ENCODE data around the gene RFFL. TPM values are rescaled to one million over a fixed set of nuclear protein-coding genes. Genes with fewer than 3 reads are reported as not detected.

RFFL gene
- total and polyA plus RNA-seq, 2 of the 4 experiments (the other 2 are of a cell fraction): 11.6 to 19.2 TPM

DNA sequence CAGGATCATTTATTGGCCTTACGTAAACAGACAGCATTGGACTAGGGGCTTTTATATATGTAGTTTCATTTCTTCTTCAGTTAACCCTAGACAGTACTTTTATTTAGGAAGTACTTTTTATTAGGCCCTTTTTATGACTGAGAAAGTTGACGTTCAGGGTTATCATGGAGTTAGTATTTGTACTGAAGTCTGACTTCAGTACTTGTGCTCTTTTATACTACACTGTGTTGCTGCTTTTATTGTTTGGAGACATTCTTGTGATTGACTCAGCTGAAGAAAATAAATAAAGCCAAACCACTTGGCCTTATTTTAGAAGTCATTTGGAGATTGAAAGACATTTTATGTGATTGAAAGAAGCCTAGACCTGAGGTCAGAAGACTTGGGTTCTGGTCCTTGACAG is 76.3 kb downstream of the RFFL start:
- Histone ChIP-seq H2AK9ac (replicated peaks; ENCODE audit: low read depth, low read length, poor library complexity) (no peak overlapping the region), H3K79me1 (ENCODE audit: low read depth in 1 of 2, low read length in 2 of 2) (peaks cover 11 to 28% of the 10 kb centered on the region in 2 experiments), H3K9me1 (ENCODE audit: insufficient read depth, low read length) (peaks cover 8% of the 10 kb centered on the region; the same call in 1 of the 2 replicates), H2BK20ac (ENCODE audit: low read depth, low read length) (no peak overlapping the region), H3K14ac (replicated peaks; ENCODE audit: low read depth, low read length) (no peak overlapping the region), H2BK15ac (ENCODE audit: low read depth, low read length) (no peak overlapping the region), H2BK5ac (ENCODE audit: low read depth, low read length, poor library complexity, severe bottlenecking) (no peak overlapping the region), H3K56ac (ENCODE audit: extremely low read depth, insufficient read depth, low read length) (no peak overlapping the region), H4K20me1 (ENCODE audit: insufficient read depth, low read length) (no peaks in the 10 kb centered on the region), H3K9ac (ENCODE audit: low read depth, low read length) (no peak overlapping the region), H3K9me3 (ENCODE audit: control insufficient read depth, insufficient read depth, low read length) (no peaks in the 10 kb centered on the region), H3K4me1 (ENCODE audit: control insufficient read depth, insufficient read depth, low read length) (no peaks in the 10 kb centered on the region), H3K27me3 (ENCODE audit: control insufficient read depth, insufficient read depth, low read length) (no peaks in the 10 kb centered on the region), H3K18ac (ENCODE audit: low read depth, low read length) (no peak overlapping the region), H2AK5ac (ENCODE audit: low read depth, low read length) (no peak overlapping the region), H2AFZ (replicated peaks; ENCODE audit: low read length, poor library complexity) (no peak overlapping the region), H2BK120ac (ENCODE audit: low read depth, low read length) (no peak overlapping the region), H4K8ac (ENCODE audit: low read depth in 2 of 2, low read length in 2 of 2) (no peak overlapping the region), H3K27ac (ENCODE audit: insufficient read depth, low read length) (no peak overlapping the region), H4K91ac (ENCODE audit: insufficient read depth, low read depth, low read length) (no peak overlapping the region), H3K36me3 (ENCODE audit: control insufficient read depth, insufficient read depth, low read length) (peaks cover 27% of the 10 kb centered on the region), H3K4me2 (ENCODE audit: low read depth, low read length) (no peak overlapping the region), H3K4ac (ENCODE audit: low read depth, low read length) (no peak overlapping the region), H4K5ac (ENCODE audit: low read depth, low read length) (no peak overlapping the region), H3K23ac (ENCODE audit: low read depth, low read length) (no peak overlapping the region; the same call in 1 of the 2 replicates), H3K4me3 (ENCODE audit: insufficient read depth, low read depth, low read length) (no peak overlapping the region)
- no peak for DNase-seq
- CTCF ChIA-PET: no interaction called here
- dilution Hi-C loops (cut with HindIII; ENCODE audit: low sequenced_read_pairs, unreplicated experiment) (no loop called here), in situ Hi-C loops (cut with MboI; ENCODE audit: low sequenced_read_pairs) (loop anchor here (25.0 kb wide), 1 partner anchor 600 kb away; the partner anchor contains the start of genes AP2B1 and PEX12), intact Hi-C loops (cut with micrococcal nuclease) (no loop called here)
- ATAC-seq (ENCODE audit: low read depth): peak; percentile 51; the same call in 1 of the 2 replicates
- TF ChIP-seq RFX5 (IDR thresholded peaks at IDR 0.05; ENCODE audit: low read depth, low read length): no peak
- TF ChIP-seq, protein P1, sequence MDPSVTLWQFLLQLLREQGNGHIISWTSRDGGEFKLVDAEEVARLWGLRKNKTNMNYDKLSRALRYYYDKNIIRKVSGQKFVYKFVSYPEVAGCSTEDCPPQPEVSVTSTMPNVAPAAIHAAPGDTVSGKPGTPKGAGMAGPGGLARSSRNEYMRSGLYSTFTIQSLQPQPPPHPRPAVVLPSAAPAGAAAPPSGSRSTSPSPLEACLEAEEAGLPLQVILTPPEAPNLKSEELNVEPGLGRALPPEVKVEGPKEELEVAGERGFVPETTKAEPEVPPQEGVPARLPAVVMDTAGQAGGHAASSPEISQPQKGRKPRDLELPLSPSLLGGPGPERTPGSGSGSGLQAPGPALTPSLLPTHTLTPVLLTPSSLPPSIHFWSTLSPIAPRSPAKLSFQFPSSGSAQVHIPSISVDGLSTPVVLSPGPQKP (IDR thresholded peaks at IDR 0.05; ENCODE audit: borderline replicate concordance, low read depth, low read length): no peak
- TF ChIP-seq NFE2L2 (IDR thresholded peaks at IDR 0.05; ENCODE audit: low read depth, low read length): no peak
- TF ChIP-seq CEBPB (IDR thresholded peaks at IDR 0.05; ENCODE audit: low read depth, low read length): no peak
- no peak for TF ChIP-seq SMC3 (IDR thresholded peaks at IDR 0.05; ENCODE audit: low read depth, low read length)
- no peak for TF ChIP-seq MAFK (IDR thresholded peaks at IDR 0.05; ENCODE audit: low read depth, low read length)
- no peak for TF ChIP-seq MAZ (IDR thresholded peaks at IDR 0.05; ENCODE audit: borderline replicate concordance, low read depth, low read length)
- TF ChIP-seq FOS (IDR thresholded peaks at IDR 0.05; ENCODE audit: low read depth, low read length): no peak
- TF ChIP-seq, protein P2, sequence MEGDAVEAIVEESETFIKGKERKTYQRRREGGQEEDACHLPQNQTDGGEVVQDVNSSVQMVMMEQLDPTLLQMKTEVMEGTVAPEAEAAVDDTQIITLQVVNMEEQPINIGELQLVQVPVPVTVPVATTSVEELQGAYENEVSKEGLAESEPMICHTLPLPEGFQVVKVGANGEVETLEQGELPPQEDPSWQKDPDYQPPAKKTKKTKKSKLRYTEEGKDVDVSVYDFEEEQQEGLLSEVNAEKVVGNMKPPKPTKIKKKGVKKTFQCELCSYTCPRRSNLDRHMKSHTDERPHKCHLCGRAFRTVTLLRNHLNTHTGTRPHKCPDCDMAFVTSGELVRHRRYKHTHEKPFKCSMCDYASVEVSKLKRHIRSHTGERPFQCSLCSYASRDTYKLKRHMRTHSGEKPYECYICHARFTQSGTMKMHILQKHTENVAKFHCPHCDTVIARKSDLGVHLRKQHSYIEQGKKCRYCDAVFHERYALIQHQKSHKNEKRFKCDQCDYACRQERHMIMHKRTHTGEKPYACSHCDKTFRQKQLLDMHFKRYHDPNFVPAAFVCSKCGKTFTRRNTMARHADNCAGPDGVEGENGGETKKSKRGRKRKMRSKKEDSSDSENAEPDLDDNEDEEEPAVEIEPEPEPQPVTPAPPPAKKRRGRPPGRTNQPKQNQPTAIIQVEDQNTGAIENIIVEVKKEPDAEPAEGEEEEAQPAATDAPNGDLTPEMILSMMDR (conservative IDR thresholded peaks at IDR 0.05; ENCODE audit: low read depth, low read length): no peak
- TF ChIP-seq BHLHE40 (IDR thresholded peaks at IDR 0.05; ENCODE audit: low read depth, low read length): no peak
- TF ChIP-seq, protein P3, sequence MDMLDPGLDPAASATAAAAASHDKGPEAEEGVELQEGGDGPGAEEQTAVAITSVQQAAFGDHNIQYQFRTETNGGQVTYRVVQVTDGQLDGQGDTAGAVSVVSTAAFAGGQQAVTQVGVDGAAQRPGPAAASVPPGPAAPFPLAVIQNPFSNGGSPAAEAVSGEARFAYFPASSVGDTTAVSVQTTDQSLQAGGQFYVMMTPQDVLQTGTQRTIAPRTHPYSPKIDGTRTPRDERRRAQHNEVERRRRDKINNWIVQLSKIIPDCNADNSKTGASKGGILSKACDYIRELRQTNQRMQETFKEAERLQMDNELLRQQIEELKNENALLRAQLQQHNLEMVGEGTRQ (IDR thresholded peaks at IDR 0.05; ENCODE audit: low read depth, low read length): no peak
- no peak for TF ChIP-seq MXI1 (IDR thresholded peaks at IDR 0.05; ENCODE audit: borderline replicate concordance, low read depth, low read length)
- TF ChIP-seq POLR2A (IDR thresholded peaks at IDR 0.05; ENCODE audit: low read depth, low read length): no peak
- TF ChIP-seq CHD1 (IDR thresholded peaks at IDR 0.05; ENCODE audit: low read depth, low read length): no peak
- no peak for TF ChIP-seq RCOR1 (IDR thresholded peaks at IDR 0.05; ENCODE audit: insufficient replicate concordance, low read length)
- TF ChIP-seq RAD21 (IDR thresholded peaks at IDR 0.05; ENCODE audit: low read length): no peak
- no CpG with 5 or more reads among the region's 2 CpGs for WGBS, 2 experiments (ENCODE audit: extremely low coverage in 2 of 2, insufficient read length in 1 of 2)
- POLR2A ChIA-PET (ENCODE audit: unreplicated experiment): no interaction called here
- no TSS peak for BruUV-seq (replicated peaks)
